ENCODE results near the gene ZSCAN5C.
"Not testable (repeated sequence)": the region's sequence is repeated elsewhere in the genome, so short reads cannot be mapped to it uniquely, and the experiment has no call there.

Gene ZSCAN5C

DNA sequence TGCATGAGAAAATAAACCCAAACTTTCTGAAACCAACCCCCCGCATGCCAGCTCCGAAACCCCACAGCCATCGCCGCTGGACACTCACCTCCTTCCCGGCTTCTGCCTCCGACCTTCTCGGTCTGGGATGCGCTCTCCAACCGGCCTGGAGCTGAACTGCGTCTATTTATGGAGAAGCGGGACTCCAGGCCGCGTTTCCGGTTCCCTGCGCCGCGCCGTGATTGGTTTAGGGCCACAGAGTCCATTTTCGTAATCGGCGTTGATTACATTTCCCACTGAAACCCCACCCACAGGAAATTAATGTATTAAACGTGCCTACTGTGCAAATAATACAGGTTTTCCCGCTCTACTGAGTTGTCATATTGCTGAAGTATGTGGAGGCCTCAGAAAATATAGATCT, 4.4 kb upstream of the ZSCAN5C start, which contains the start of gene ZSCAN5B:
Gene ZSCAN5B (minus strand): TSS at position 138 of the 400 bp plus-strand sequence. CDS start 4,731 bp downstream, outside the sequence.
- DNase-seq: not testable (repeated sequence)

DNA sequence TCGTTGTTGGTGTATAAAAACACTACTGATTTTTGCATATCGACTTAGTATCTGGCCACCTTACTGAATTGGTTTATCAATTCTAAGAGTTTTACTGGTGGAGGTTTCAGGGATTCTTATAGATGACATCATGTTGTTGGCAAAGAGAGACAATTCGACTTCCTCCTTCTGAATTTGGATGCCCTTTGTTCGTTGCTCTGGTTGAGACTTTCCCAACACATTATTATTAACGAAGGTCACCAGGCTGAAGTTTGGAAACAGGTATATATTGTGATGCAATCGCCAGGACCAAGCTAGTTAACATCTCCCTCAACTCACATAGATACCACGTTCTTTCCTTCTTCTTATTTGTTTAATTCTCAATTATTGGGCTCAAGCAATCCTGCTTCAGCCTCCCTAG, 2.4 kb upstream of the ZSCAN5C start:
- no peak for DNase-seq

DNA sequence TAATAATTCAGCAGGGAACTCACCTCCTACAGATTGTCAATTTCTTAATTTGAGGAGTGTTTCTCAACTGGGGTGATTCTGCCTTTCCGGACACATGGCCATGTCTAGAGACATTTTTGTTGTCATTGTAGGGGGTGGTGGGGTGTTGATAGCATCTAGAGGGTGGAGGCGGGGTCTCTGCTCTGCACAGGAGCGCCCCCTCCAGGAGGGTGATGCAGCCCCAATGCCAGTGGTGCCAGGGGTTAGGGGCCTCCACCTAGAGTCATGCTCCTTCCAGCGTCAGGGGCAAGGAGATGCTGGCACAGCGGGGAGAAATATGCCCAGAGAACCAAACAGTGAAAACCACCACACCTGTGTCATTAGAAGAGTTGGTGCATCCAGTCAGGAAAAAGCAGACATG, 5.5 kb downstream of the ZSCAN5C start:
- not testable (repeated sequence) for DNase-seq

- no peak for DNase-seq
Measured at GRCh38 chr19:56209091-56209490, 7.0 kb downstream of the ZSCAN5C start.

DNA sequence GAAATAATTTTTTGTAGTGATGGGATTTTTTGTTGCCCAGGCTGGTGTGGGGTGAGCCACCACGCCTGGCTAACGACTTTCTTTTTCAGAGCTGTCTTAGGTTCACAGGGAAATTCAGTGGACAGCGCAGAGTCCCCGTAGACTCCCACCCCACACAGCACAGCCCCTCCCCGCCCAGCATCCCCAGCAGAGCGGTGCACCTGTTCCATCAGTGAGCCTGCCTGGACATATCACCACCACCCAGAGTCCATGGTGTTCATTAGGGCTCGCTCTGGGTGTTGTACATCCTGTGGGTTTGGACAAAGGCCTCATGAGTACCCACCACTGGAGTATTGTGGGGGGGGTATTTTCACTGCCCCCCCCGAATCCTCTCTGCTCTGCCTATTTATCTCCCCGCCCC, 8.0 kb downstream of the ZSCAN5C start:
- not testable (repeated sequence) for DNase-seq

DNA sequence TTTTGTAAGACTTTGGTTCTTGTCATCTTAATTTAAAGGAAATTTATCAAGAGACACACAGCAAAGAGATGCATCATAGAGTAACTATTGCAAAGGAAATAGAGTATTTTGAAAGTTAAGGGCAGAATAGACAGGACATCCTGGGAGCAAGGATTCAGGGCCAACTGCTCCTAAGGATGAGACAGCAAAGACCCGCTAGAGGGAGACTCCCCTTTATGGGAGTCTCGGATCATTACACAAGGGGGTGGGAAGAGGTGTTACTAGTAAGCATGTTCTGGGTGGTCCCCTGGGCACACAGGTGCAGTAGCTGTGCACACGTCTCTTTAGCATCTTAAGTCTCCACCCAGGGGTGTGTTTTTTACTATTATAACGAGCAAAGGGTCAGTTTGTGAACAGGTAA, 9.6 kb downstream of the ZSCAN5C start:
- DNase-seq: no peak

- no peak for DNase-seq
Measured at GRCh38 chr19:56217039-56217949, 15.2 kb downstream of the ZSCAN5C start.

- no peak for DNase-seq
Measured at GRCh38 chr19:56218961-56219360, 16.9 kb downstream of the ZSCAN5C start.

- not testable (repeated sequence) for DNase-seq
Measured at GRCh38 chr19:56221442-56221841, 19.4 kb downstream of the ZSCAN5C start.

DNA sequence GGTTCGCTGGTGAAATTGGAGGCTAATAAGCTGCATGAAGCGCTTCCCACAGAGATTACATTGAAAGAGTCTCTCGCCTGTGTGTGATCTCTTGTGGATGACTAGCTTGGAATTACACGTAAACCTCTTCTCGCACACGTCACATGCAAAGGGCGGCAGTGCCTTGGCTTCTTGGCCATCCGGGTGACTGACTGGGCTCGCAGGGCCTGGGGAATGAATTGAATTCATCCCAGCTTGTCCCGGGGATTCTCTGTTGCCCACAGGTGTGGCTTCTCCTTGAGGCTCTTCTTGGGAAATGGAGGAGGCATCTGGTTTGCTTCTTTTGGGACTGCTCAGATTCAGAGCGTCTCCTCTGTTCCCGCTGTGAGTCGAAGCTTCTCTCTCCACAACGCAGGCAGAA, 19.8 kb downstream of the ZSCAN5C start:
- DNase-seq: no peak

GRCh38 chr19:56222901-56223300, 20.8 kb downstream of the ZSCAN5C start:
- no peak for DNase-seq

GRCh38 chr19:56223481-56223880, 21.4 kb downstream of the ZSCAN5C start:
- DNase-seq: no peak

- no peak for DNase-seq
Measured at GRCh38 chr19:56245121-56245740, 43.2 kb downstream of the ZSCAN5C start.

DNA sequence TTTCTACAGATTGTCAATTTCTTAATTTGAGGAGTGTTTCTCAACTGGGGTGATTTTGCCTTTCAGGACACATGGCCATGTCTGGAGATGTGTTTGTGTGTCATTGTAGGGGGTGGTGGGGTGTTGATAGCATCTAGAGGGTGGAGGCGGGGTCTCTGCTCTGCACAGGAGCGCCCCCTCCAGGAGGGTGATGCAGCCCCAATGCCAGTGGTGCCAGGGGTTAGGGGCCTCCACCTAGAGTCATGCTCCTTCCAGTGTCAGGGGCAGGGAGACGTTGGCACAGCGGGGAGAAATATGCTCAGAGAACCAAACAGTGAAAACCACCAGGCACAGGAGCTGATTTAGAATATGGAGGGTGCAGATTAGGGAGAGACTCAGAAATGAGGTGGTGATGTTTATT, 43.7 kb downstream of the ZSCAN5C start:
- not testable (repeated sequence) for DNase-seq

- not testable (repeated sequence) for DNase-seq
Measured at GRCh38 chr19:56248736-56249338, 46.8 kb downstream of the ZSCAN5C start.

DNA sequence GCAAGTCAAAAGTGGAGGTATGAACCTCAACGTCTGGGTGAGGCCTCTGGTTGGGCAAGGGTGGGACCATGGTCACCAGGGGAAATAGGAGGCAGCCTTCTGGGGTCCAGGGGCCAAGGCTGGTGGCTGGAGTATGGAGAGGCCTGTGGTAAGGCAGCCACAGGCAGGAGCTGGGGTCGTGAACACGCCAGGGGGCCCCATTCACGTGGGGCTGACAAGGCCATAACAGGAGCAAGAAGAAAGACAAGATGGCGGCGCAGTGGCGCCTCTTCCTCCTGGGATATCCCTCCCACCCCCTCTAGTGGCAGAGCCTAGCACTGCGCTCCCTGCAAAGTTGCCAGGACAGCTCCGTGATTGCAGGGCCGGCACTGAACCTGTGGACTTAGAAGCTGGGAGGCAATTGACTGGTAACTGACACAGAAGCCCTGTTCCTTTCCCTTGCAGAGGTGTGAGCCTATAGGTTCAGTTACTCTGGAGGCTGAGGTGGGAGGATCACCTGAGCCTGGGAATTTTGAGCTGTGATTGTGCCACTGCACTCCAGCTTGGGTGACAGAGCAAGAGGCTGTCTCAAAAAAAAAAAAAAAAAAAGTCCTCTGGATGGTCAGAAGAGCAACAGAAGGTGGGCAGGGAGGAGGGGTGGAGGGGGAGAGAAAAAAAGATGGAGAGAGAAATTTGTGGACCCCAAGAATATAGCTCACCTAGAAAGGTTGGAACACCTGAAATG, 50.8 kb downstream of the ZSCAN5C start:
- DNase-seq: peak; percentile 66

- DNase-seq: no peak
Measured at GRCh38 chr19:56253737-56254136, 51.7 kb downstream of the ZSCAN5C start.

- no peak for DNase-seq
Measured at GRCh38 chr19:56258272-56258671, 56.2 kb downstream of the ZSCAN5C start.
